ENCODE measurements around the gene SPG7. TPM values are rescaled to one million over a fixed set of nuclear protein-coding genes. Genes with fewer than 3 reads are reported as not detected.

Gene SPG7
- total and polyA plus RNA-seq, 9 of the 15 experiments (the other 6 are each of a cell fraction or from before 2014, with no cell fraction given): 5.8 to 89.1 (median 49.4) TPM

DNA sequence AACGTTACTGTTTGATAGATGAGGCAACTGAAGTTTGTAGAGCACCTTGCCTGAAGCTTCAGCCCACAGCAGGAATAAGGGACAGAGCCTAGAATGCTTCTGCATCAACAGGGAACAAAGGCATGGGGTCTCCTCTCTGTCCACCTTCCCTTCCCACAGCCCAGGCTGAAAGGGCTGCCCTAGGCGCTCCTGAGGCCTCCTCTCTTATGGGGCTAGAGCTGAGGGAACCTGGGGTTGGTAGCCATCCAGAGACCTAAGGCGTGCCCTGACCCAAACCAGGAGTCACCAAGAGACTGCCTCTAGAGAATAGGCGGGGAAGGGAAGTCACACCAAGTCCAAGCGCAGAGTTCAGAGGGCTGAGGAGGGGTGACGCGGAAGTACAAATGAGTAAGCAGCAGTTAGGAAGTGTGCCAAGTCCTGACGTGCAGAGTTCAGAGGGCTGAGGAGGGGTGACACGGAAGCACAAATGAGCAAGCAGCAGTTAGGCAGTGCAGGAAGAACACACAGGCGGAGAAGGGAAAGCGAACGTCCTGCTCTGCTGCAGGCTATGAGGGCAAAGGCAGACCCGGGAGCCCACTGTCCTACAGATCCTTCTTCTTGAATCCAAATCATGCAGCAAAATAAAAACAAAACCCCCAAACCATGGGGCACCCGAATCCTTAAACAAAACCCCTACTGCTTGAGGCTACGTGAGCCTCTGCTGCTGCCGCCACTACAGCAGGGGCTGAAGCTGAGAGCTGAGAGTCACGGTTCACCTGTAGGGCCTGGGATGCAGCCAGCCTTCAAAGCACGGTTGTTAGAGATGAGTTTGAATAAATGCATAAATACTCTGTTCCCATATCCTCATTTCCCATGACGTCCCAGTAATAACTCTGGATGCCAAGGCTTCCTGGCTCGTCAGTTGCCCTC, 2.7 kb upstream of the SPG7 start (continued):
- TF ChIP-seq, protein P1, sequence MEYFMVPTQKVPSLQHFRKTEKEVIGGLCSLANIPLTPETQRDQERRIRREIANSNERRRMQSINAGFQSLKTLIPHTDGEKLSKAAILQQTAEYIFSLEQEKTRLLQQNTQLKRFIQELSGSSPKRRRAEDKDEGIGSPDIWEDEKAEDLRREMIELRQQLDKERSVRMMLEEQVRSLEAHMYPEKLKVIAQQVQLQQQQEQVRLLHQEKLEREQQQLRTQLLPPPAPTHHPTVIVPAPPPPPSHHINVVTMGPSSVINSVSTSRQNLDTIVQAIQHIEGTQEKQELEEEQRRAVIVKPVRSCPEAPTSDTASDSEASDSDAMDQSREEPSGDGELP (CRISPR knock-in tag; IDR thresholded peaks at IDR 0.05; ENCODE audit: borderline replicate concordance): peak; percentile 64; the same call in 1 of the 2 replicates
- TF ChIP-seq MIER1 (IDR thresholded peaks at IDR 0.05; ENCODE audit: low read depth) (no peak), ZNF785 (CRISPR knock-in tag; IDR thresholded peaks at IDR 0.05) (no peak), MAFF (IDR thresholded peaks at IDR 0.05; ENCODE audit: low read length) (no peak), SMARCB1 (IDR thresholded peaks at IDR 0.05; ENCODE audit: insufficient read length, low read depth) (no peak), BRCA1 (IDR thresholded peaks at IDR 0.05) (no peak), BRCA1 (CRISPR knock-in tag; IDR thresholded peaks at IDR 0.05) (no peak), RBM25 (IDR thresholded peaks at IDR 0.05; ENCODE audit: low read depth, low read length, severe bottlenecking) (no peak), ELF4 (CRISPR knock-in tag; IDR thresholded peaks at IDR 0.05) (peak; percentile 96), CEBPB (tag; IDR thresholded peaks at IDR 0.05) (no peak), CREB3L1 (IDR thresholded peaks at IDR 0.05; ENCODE audit: borderline replicate concordance, low read depth) (0 out of 2 replicates have a peak, but pooled peaks have one; percentile 46), NCOA1 (IDR thresholded peaks at IDR 0.05; ENCODE audit: low read depth) (peak; percentile 55; the same call in 1 of the 2 replicates), ZNF695 (CRISPR knock-in tag; IDR thresholded peaks at IDR 0.05) (no peak), ZNF280A (IDR thresholded peaks at IDR 0.05; ENCODE audit: low read depth, partially characterized antibody) (no peak), ZNF707 (CRISPR knock-in tag; conservative IDR thresholded peaks at IDR 0.05) (no peak), RAD51 (IDR thresholded peaks at IDR 0.05; ENCODE audit: borderline replicate concordance, low read depth) (peak; percentile 22; the same call in 1 of the 2 replicates), XRCC3 (IDR thresholded peaks at IDR 0.05) (no peak), HES1 (IDR thresholded peaks at IDR 0.05; ENCODE audit: low read depth) (no peak), SP2 (IDR thresholded peaks at IDR 0.05; ENCODE audit: extremely low read depth, low read depth, low read length, poor library complexity, severe bottlenecking) (no peak)
- TF ChIP-seq, protein P2, sequence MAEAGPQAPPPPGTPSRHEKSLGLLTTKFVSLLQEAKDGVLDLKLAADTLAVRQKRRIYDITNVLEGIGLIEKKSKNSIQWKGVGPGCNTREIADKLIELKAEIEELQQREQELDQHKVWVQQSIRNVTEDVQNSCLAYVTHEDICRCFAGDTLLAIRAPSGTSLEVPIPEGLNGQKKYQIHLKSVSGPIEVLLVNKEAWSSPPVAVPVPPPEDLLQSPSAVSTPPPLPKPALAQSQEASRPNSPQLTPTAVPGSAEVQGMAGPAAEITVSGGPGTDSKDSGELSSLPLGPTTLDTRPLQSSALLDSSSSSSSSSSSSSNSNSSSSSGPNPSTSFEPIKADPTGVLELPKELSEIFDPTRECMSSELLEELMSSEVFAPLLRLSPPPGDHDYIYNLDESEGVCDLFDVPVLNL (CRISPR knock-in tag; IDR thresholded peaks at IDR 0.05; ENCODE audit: low read depth): no peak
- TF ChIP-seq, protein P3, sequence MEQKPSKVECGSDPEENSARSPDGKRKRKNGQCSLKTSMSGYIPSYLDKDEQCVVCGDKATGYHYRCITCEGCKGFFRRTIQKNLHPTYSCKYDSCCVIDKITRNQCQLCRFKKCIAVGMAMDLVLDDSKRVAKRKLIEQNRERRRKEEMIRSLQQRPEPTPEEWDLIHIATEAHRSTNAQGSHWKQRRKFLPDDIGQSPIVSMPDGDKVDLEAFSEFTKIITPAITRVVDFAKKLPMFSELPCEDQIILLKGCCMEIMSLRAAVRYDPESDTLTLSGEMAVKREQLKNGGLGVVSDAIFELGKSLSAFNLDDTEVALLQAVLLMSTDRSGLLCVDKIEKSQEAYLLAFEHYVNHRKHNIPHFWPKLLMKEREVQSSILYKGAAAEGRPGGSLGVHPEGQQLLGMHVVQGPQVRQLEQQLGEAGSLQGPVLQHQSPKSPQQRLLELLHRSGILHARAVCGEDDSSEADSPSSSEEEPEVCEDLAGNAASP (IDR thresholded peaks at IDR 0.05): no peak
